ENCODE measurements around the gene CPT1C. TPM values are rescaled to one million over a fixed set of nuclear protein-coding genes. Genes with fewer than 3 reads are reported as not detected.

Gene CPT1C
- total and polyA plus RNA-seq, 11 donors, result 1.00 to 6.0 (median 2.2) TPM

GRCh38 chr19:49662011-49662410 is 28.9 kb upstream of the CPT1C start:
- 93 to 97% (median 93%) methylated on average over 12 to 16 of the region's 16 CpGs for WGBS, 4 donors
- no peak for DNase-seq
- no peak for ATAC-seq

GRCh38 chr19:49663224-49663623 is 27.7 kb upstream of the CPT1C start:
- Histone ChIP-seq H3K27ac (peak overlapping the region in 1 of 12 donors; percentile 60), H3K27me3 (no peaks in the 10 kb centered on the region), H3K36me3 (peaks cover 3 to 50% (median 46%) of the 10 kb centered on the region in 9 donors), H3K9me3 (no peaks in the 10 kb centered on the region), H3K4me1 (peaks cover 0 to 33% (median 17%) of the 10 kb centered on the region in 12 donors), H3K4me3 (no peak overlapping the region)
- ATAC-seq (no peak), DNase-seq (peak in 1 of 5 donors; percentile 24)
- WGBS, 4 donors, result 88 to 94% (median 90%) methylated on average over 12 of the region's 12 CpGs
- intact Hi-C loops (cut with DNase I), result no loop called here
- no peak for TF ChIP-seq POLR2A (IDR thresholded peaks at IDR 0.05)
- TF ChIP-seq CTCF (IDR thresholded peaks at IDR 0.05), result no peak

More at GRCh38 chr19:49662011-49662410, 28.9 kb upstream of the CPT1C start:
- Histone ChIP-seq H3K27ac (no peak overlapping the region), H3K9me3 (no peaks in the 10 kb centered on the region), H3K36me3 (peaks cover 6 to 62% (median 58%) of the 10 kb centered on the region in 9 donors), H3K4me3 (no peak overlapping the region), H3K27me3 (no peaks in the 10 kb centered on the region), H3K4me1 (peaks cover 0 to 31% (median 17%) of the 10 kb centered on the region in 12 donors)
- TF ChIP-seq POLR2A (IDR thresholded peaks at IDR 0.05) (no peak), CTCF (IDR thresholded peaks at IDR 0.05) (no peak)
- intact Hi-C loops (cut with DNase I), result no loop called here

- TF ChIP-seq CTCF (IDR thresholded peaks at IDR 0.05), result peak in 7 of 12 donors; percentile 5 to 28 (median 16)
- peak in 1 of 2 donors; percentile 57 for TF ChIP-seq POLR2A (IDR thresholded peaks at IDR 0.05)
- H3K27me3 ChIP-seq, result no peaks in the 10 kb centered on the region
- 1% methylated on average over 32 to 53 of the region's 53 CpGs for WGBS, 4 donors
- H3K4me3 ChIP-seq, result peak overlapping the region; percentile 61 to 93 (median 76)
- DNase-seq (peak; percentile 87 to 94 (median 90)), ATAC-seq (peak; percentile 44 to 87 (median 80))
- peaks cover 0 to 40% (median 35%) of the 10 kb centered on the region in 9 donors for H3K36me3 ChIP-seq
- peak overlapping the region; percentile 63 to 95 (median 87) for H3K27ac ChIP-seq
- no peaks in the 10 kb centered on the region for H3K9me3 ChIP-seq
- intact Hi-C loops (cut with DNase I), result loop anchor here in 2 of 10 donors (1.0 to 5.0 kb wide), 3 partner anchors 22 to 167 kb away; partner anchors contain the start of genes PRR12 (in 1 of the 2), RPS11 (in 1 of the 2) and SCAF1 (in 1 of the 2)
- peaks cover 0 to 33% (median 17%) of the 10 kb centered on the region in 12 donors for H3K4me1 ChIP-seq
These were observed 26.5 kb upstream of the CPT1C start for GRCh38 chr19:49664171-49665035.

- WGBS, 4 donors, result 0% methylated on average over 7 of the region's 7 CpGs
- Histone ChIP-seq H3K9me3 (no peaks in the 10 kb centered on the region), H3K4me1 (peaks cover 0 to 33% (median 17%) of the 10 kb centered on the region in 12 donors), H3K36me3 (peaks cover 0 to 36% (median 30%) of the 10 kb centered on the region in 9 donors), H3K27me3 (no peaks in the 10 kb centered on the region), H3K27ac (peak overlapping the region; percentile 63 to 95 (median 87)), H3K4me3 (peak overlapping the region; percentile 61 to 93 (median 76))
- intact Hi-C loops (cut with DNase I), result loop anchor here in 2 of 10 donors (2.0 to 5.0 kb wide), 2 partner anchors 74 to 168 kb away; partner anchors contain the start of genes PRR12 (in 1 of the 2) and RPS11 (in 1 of the 2)
- no peak for TF ChIP-seq CTCF (IDR thresholded peaks at IDR 0.05)
- DNase-seq (no peak), ATAC-seq (peak in 2 of 4 donors; percentile 0)
These were observed 25.9 kb upstream of the CPT1C start for GRCh38 chr19:49665036-49665350.
